ENCODE data around the gene FCER1G. TPM values are rescaled to one million over a fixed set of nuclear protein-coding genes. Genes with fewer than 3 reads are reported as not detected.
"Not testable (repeated sequence)": the region's sequence is repeated elsewhere in the genome, so short reads cannot be mapped to it uniquely, and the experiment has no call there.

FCER1G gene
- polyA plus RNA-seq, 4 donors = 12.0 to 16.1 (median 15.4) TPM

GRCh38 chr1:161201836-161202712, 13.0 kb upstream of the FCER1G start, which contains the start of gene NDUFS2:
Gene NDUFS2 (plus strand): TSS chr1:161202367. CDS start chr1:161202386, 19 bp downstream.
- peak; percentile 95 to 99 (median 98) for DNase-seq (ENCODE audit: low read depth in 4 of 4, low spot score in 3 of 4)

- no peak for DNase-seq (ENCODE audit: low read depth in 4 of 4, low spot score in 3 of 4)
These were observed 8.5 kb upstream of the FCER1G start for GRCh38 chr1:161206411-161207140.

GRCh38 chr1:161207173-161207572, 7.9 kb upstream of the FCER1G start:
- no peak for DNase-seq (ENCODE audit: low read depth in 4 of 4, low spot score in 3 of 4)

GRCh38 chr1:161209790-161210409, 5.2 kb upstream of the FCER1G start:
- DNase-seq (ENCODE audit: low read depth in 4 of 4, low spot score in 3 of 4) = no peak

- DNase-seq (ENCODE audit: low read depth in 4 of 4, low spot score in 3 of 4) = no peak
These were observed 726 bp upstream of the FCER1G start for GRCh38 chr1:161214369-161214768.

GRCh38 chr1:161216945-161217712, 2.0 kb downstream of the FCER1G start:
- no peak for DNase-seq (ENCODE audit: low read depth in 4 of 4, low spot score in 3 of 4)

GRCh38 chr1:161217831-161218230, 2.7 kb downstream of the FCER1G start:
- no peak for DNase-seq (ENCODE audit: low read depth in 4 of 4, low spot score in 3 of 4)

GRCh38 chr1:161218301-161219077, 3.4 kb downstream of the FCER1G start:
- DNase-seq (ENCODE audit: low read depth in 4 of 4, low spot score in 3 of 4) = no peak

- no peak for DNase-seq (ENCODE audit: low read depth in 4 of 4, low spot score in 3 of 4)
These were observed 4.2 kb downstream of the FCER1G start for GRCh38 chr1:161219078-161219892.

- no peak for DNase-seq (ENCODE audit: low read depth in 4 of 4, low spot score in 3 of 4)
These were observed 4.9 kb downstream of the FCER1G start for GRCh38 chr1:161220002-161220401.

GRCh38 chr1:161222175-161223019, 7.3 kb downstream of the FCER1G start:
- no peak for DNase-seq (ENCODE audit: low read depth in 4 of 4, low spot score in 3 of 4)

- no peak for DNase-seq (ENCODE audit: low read depth in 4 of 4, low spot score in 3 of 4)
These were observed 9.0 kb downstream of the FCER1G start for GRCh38 chr1:161223805-161224694.

GRCh38 chr1:161224695-161225087, 9.6 kb downstream of the FCER1G start:
- not testable (repeated sequence) for DNase-seq (ENCODE audit: low read depth in 4 of 4, low spot score in 3 of 4)

- no peak for DNase-seq (ENCODE audit: low read depth in 4 of 4, low spot score in 3 of 4)
These were observed 10.1 kb downstream of the FCER1G start for GRCh38 chr1:161225178-161225533.

GRCh38 chr1:161225534-161226319, 10.6 kb downstream of the FCER1G start, which contains the start of gene TOMM40L:
Gene TOMM40L (plus strand): TSS chr1:161226060. CDS start chr1:161226490, 430 bp downstream.
- peak; percentile 87 to 94 (median 94) for DNase-seq (ENCODE audit: low read depth in 4 of 4, low spot score in 3 of 4)

- no peak for DNase-seq (ENCODE audit: low read depth in 4 of 4, low spot score in 3 of 4)
These were observed 11.2 kb downstream of the FCER1G start for GRCh38 chr1:161226320-161226711.
